ENCODE data around the gene CARD19. TPM values are rescaled to one million over a fixed set of nuclear protein-coding genes. Genes with fewer than 3 reads are reported as not detected.

CARD19 gene
- total RNA-seq, 1 experiment from 2014 or later: 11.4 TPM

DNA sequence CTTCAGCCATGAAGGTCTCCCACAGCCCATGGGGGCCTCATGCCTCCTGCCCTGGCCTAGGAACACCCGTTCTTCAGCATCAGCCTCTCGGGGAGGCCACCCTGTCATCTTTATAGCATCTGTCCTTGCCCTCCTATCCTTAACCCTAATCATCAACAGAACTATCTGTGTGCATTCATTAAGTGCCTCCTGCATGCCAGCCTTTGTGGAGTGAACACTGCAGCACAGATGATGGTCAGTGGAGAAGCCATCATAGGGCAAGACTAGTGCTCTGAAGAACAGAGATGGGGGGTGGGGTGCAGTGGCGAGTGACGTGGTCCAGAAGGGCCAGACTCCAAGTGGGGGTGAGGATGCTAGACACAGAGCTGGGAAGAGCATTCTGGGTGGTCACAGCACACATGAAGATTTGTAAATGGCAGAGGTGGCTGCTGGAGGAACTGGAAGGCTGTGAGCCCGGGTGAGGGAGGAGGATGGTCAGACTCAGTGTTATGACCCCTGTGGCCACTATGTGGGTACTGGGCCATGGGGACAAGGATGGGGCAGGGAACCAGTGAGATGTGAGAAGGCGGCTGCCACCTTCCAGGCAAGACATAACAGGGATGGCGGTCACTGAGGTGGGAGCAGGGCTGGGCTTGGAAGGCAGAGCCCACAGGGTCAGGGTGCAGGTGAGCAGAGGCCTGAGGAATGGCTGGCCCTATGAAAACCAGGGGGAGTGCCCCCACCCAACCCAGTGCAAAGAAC is 3.6 kb upstream of the CARD19 start:
- CTCF ChIA-PET: no interaction called here
- Mint-ChIP-seq H3K9me3 (ENCODE audit: unreplicated experiment) (no peaks in the 10 kb centered on the region), H3K36me3 (ENCODE audit: insufficient read depth, unreplicated experiment) (no peaks in the 10 kb centered on the region), H3K4me3 (ENCODE audit: unreplicated experiment) (no peak overlapping the region), H3K4me1 (ENCODE audit: low read depth, unreplicated experiment) (no peaks in the 10 kb centered on the region), H3K27me3 (ENCODE audit: insufficient read depth, unreplicated experiment) (no peaks in the 10 kb centered on the region), H3K27ac (ENCODE audit: unreplicated experiment) (no peak overlapping the region)
- POLR2A ChIA-PET: no interaction called here
- H3K27me3 ChIP-seq (replicated peaks; ENCODE audit: control insufficient read depth, insufficient read depth, low read length): no peaks in the 10 kb centered on the region
- BruUV-seq (replicated peaks): no TSS peak
- TF ChIP-seq, protein P1, sequence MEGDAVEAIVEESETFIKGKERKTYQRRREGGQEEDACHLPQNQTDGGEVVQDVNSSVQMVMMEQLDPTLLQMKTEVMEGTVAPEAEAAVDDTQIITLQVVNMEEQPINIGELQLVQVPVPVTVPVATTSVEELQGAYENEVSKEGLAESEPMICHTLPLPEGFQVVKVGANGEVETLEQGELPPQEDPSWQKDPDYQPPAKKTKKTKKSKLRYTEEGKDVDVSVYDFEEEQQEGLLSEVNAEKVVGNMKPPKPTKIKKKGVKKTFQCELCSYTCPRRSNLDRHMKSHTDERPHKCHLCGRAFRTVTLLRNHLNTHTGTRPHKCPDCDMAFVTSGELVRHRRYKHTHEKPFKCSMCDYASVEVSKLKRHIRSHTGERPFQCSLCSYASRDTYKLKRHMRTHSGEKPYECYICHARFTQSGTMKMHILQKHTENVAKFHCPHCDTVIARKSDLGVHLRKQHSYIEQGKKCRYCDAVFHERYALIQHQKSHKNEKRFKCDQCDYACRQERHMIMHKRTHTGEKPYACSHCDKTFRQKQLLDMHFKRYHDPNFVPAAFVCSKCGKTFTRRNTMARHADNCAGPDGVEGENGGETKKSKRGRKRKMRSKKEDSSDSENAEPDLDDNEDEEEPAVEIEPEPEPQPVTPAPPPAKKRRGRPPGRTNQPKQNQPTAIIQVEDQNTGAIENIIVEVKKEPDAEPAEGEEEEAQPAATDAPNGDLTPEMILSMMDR (IDR thresholded peaks at IDR 0.05; ENCODE audit: insufficient read depth in 1 of 2, low read depth in 1 of 2, low read length in 1 of 2, severe bottlenecking in 1 of 2, unreplicated experiment in 1 of 2): no peak
- H3K4me3 ChIP-seq (ENCODE audit: low read depth, low read length): no peak overlapping the region
- peaks cover 1% of the 10 kb centered on the region; the same call in 1 of the 2 replicates for H3K4me1 ChIP-seq
- intact Hi-C loops (cut with micrococcal nuclease; ENCODE audit: unreplicated experiment): no loop called here
- H3K9me3 ChIP-seq: no peaks in the 10 kb centered on the region
- no peaks in the 10 kb centered on the region for H3K36me3 ChIP-seq (ENCODE audit: control insufficient read depth, insufficient read depth, low read length)
- no peak for DNase-seq

DNA sequence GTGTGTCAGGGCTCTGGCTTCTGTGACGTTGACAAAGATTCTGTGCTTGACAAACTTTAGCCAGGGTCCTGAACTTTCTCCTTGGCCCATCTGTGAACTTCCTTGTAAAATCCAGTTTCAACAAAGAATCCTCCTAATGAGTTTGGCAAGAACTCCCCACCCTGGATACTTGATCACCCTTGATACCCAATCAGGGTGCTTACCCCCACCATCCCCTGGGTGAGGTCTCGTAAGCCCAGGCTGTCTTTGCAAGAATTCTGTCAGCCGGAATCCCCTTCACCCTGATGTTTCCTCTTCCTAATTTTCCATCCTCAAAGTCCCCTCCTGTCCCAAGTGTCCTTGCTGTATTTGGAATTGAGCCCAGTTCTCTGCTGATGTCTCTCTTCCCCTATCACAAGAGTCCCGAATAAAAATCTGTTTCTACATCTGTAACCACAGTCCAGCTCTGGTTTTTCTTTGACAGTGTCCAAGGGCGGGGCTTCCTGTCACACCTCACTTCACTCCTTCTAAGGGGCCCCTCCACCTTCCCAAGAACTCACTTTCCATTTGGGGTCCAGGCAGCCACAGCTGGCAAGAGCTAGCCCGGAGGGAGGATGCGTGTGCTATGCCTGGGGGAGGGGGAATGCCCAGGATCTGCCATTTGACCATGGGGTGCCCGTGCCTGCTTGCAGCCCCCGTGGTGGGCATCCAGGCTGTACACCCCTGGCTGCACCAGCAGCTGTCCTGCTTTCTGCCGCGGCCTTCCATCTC is 2.7 kb upstream of the CARD19 start:
- ChIA-PET POLR2A (no interaction called here), CTCF (no interaction called here)
- H3K27ac Mint-ChIP-seq (ENCODE audit: unreplicated experiment): peak overlapping the region; percentile 27
- no peaks in the 10 kb centered on the region for H3K36me3 Mint-ChIP-seq (ENCODE audit: insufficient read depth, unreplicated experiment)
- TF ChIP-seq, protein P1 (IDR thresholded peaks at IDR 0.05; ENCODE audit: insufficient read depth in 1 of 2, low read depth in 1 of 2, low read length in 1 of 2, severe bottlenecking in 1 of 2, unreplicated experiment in 1 of 2): no peak
- H3K4me3 Mint-ChIP-seq (ENCODE audit: unreplicated experiment): no peak overlapping the region
- no peak for DNase-seq
- no peaks in the 10 kb centered on the region for H3K36me3 ChIP-seq (ENCODE audit: control insufficient read depth, insufficient read depth, low read length)
- no peaks in the 10 kb centered on the region for H3K27me3 Mint-ChIP-seq (ENCODE audit: insufficient read depth, unreplicated experiment)
- no peaks in the 10 kb centered on the region for H3K9me3 Mint-ChIP-seq (ENCODE audit: unreplicated experiment)
- peaks cover 7% of the 10 kb centered on the region; the same call in 1 of the 2 replicates for H3K4me1 ChIP-seq
- intact Hi-C loops (cut with micrococcal nuclease; ENCODE audit: unreplicated experiment): no loop called here
- H3K27me3 ChIP-seq (replicated peaks; ENCODE audit: control insufficient read depth, insufficient read depth, low read length): no peaks in the 10 kb centered on the region
- no TSS peak for BruUV-seq (replicated peaks)
- no peak overlapping the region for H3K4me3 ChIP-seq (ENCODE audit: low read depth, low read length)
- no peaks in the 10 kb centered on the region for H3K9me3 ChIP-seq
- H3K4me1 Mint-ChIP-seq (ENCODE audit: low read depth, unreplicated experiment): no peaks in the 10 kb centered on the region

- Histone ChIP-seq H3K9me3 (no peaks in the 10 kb centered on the region), H3K36me3 (ENCODE audit: control insufficient read depth, insufficient read depth, low read length) (no peaks in the 10 kb centered on the region), H3K4me3 (ENCODE audit: low read depth, low read length) (no peak overlapping the region), H3K27me3 (replicated peaks; ENCODE audit: control insufficient read depth, insufficient read depth, low read length) (no peaks in the 10 kb centered on the region), H3K4me1 (peaks cover 7% of the 10 kb centered on the region; the same call in 1 of the 2 replicates)
- BruUV-seq (replicated peaks): no TSS peak
- ChIA-PET CTCF (no interaction called here), POLR2A (no interaction called here)
- no peak for DNase-seq
- no peaks in the 10 kb centered on the region for H3K9me3 Mint-ChIP-seq (ENCODE audit: unreplicated experiment)
- intact Hi-C loops (cut with micrococcal nuclease; ENCODE audit: unreplicated experiment): no loop called here
- H3K4me1 Mint-ChIP-seq (ENCODE audit: low read depth, unreplicated experiment): no peaks in the 10 kb centered on the region
- no peaks in the 10 kb centered on the region for H3K36me3 Mint-ChIP-seq (ENCODE audit: insufficient read depth, unreplicated experiment)
- TF ChIP-seq, protein P1 (IDR thresholded peaks at IDR 0.05; ENCODE audit: insufficient read depth in 1 of 2, low read depth in 1 of 2, low read length in 1 of 2, severe bottlenecking in 1 of 2, unreplicated experiment in 1 of 2): no peak
- H3K27me3 Mint-ChIP-seq (ENCODE audit: insufficient read depth, unreplicated experiment): no peaks in the 10 kb centered on the region
- peak overlapping the region; percentile 75 for H3K4me3 Mint-ChIP-seq (ENCODE audit: unreplicated experiment)
- H3K27ac Mint-ChIP-seq (ENCODE audit: unreplicated experiment): peak overlapping the region; percentile 63
These were observed 1.9 kb upstream of the CARD19 start for GRCh38 chr9:93093877-93094657.
